ENCODE measurements around the gene HPSE. TPM values are rescaled to one million over a fixed set of nuclear protein-coding genes. Genes with fewer than 3 reads are reported as not detected.

Gene HPSE
- total RNA-seq, 1 donor: 0.36 TPM

GRCh38 chr4:83259586-83259985, 75.1 kb downstream of the HPSE start:
- Histone ChIP-seq H3K4me3 (ENCODE audit: insufficient read depth, low read length) (no peak overlapping the region), H4K20me1 (ENCODE audit: insufficient read depth, low read length) (no peaks in the 10 kb centered on the region), H3K27ac (ENCODE audit: low read depth, low read length) (no peak overlapping the region), H3K36me3 (ENCODE audit: insufficient read depth, low read length) (no peaks in the 10 kb centered on the region), H3K9me3 (ENCODE audit: low read depth, low read length) (no peaks in the 10 kb centered on the region), H3K79me2 (ENCODE audit: insufficient read depth, low read length) (no peaks in the 10 kb centered on the region), H2AFZ (ENCODE audit: low read length) (no peak overlapping the region), H3K4me1 (ENCODE audit: insufficient read depth, low read length) (peaks cover 37% of the 10 kb centered on the region), H3K27me3 (ENCODE audit: insufficient read depth, low read length) (no peaks in the 10 kb centered on the region), H3K4me2 (ENCODE audit: insufficient read depth, low read length) (peak overlapping the region; percentile 12)
- DNase-seq (ENCODE audit: insufficient read length, low spot score, missing footprints): peak; percentile 15
- TF ChIP-seq CTCF (IDR thresholded peaks at IDR 0.05; ENCODE audit: extremely low read depth, low read depth, low read length): no peak

- Histone ChIP-seq H4K20me1 (ENCODE audit: insufficient read depth, low read length) (no peaks in the 10 kb centered on the region), H3K79me2 (ENCODE audit: insufficient read depth, low read length) (no peaks in the 10 kb centered on the region), H3K4me1 (ENCODE audit: insufficient read depth, low read length) (peaks cover 37% of the 10 kb centered on the region), H3K4me2 (ENCODE audit: insufficient read depth, low read length) (no peak overlapping the region), H3K4me3 (ENCODE audit: insufficient read depth, low read length) (no peak overlapping the region), H3K36me3 (ENCODE audit: insufficient read depth, low read length) (no peaks in the 10 kb centered on the region), H3K9me3 (ENCODE audit: low read depth, low read length) (no peaks in the 10 kb centered on the region), H3K27ac (ENCODE audit: low read depth, low read length) (no peak overlapping the region), H2AFZ (ENCODE audit: low read length) (no peak overlapping the region), H3K27me3 (ENCODE audit: insufficient read depth, low read length) (no peaks in the 10 kb centered on the region)
- TF ChIP-seq CTCF (IDR thresholded peaks at IDR 0.05; ENCODE audit: extremely low read depth, low read depth, low read length): no peak
- no peak for DNase-seq (ENCODE audit: insufficient read length, low spot score, missing footprints)
These were observed 76.2 kb downstream of the HPSE start for GRCh38 chr4:83258461-83258860.

- H3K4me3 ChIP-seq (ENCODE audit: insufficient read depth, low read length): no peak overlapping the region
- no peaks in the 10 kb centered on the region for H3K27me3 ChIP-seq (ENCODE audit: insufficient read depth, low read length)
- TF ChIP-seq CTCF (IDR thresholded peaks at IDR 0.05; ENCODE audit: extremely low read depth, low read depth, low read length): no peak
- H3K9me3 ChIP-seq (ENCODE audit: low read depth, low read length): no peaks in the 10 kb centered on the region
- H3K79me2 ChIP-seq (ENCODE audit: insufficient read depth, low read length): no peaks in the 10 kb centered on the region
- no peak overlapping the region for H3K27ac ChIP-seq (ENCODE audit: low read depth, low read length)
- H2AFZ ChIP-seq (ENCODE audit: low read length): no peak overlapping the region
- peaks cover 37% of the 10 kb centered on the region for H3K4me1 ChIP-seq (ENCODE audit: insufficient read depth, low read length)
- H3K36me3 ChIP-seq (ENCODE audit: insufficient read depth, low read length): no peaks in the 10 kb centered on the region
- no peak overlapping the region for H3K4me2 ChIP-seq (ENCODE audit: insufficient read depth, low read length)
- H4K20me1 ChIP-seq (ENCODE audit: insufficient read depth, low read length): no peaks in the 10 kb centered on the region
- no peak for DNase-seq (ENCODE audit: insufficient read length, low spot score, missing footprints)
These were observed 76.8 kb downstream of the HPSE start for GRCh38 chr4:83257811-83258210.

- peaks cover 37% of the 10 kb centered on the region for H3K4me1 ChIP-seq (ENCODE audit: insufficient read depth, low read length)
- H3K4me2 ChIP-seq (ENCODE audit: insufficient read depth, low read length): no peak overlapping the region
- no peaks in the 10 kb centered on the region for H3K36me3 ChIP-seq (ENCODE audit: insufficient read depth, low read length)
- H3K27me3 ChIP-seq (ENCODE audit: insufficient read depth, low read length): no peaks in the 10 kb centered on the region
- no peaks in the 10 kb centered on the region for H3K9me3 ChIP-seq (ENCODE audit: low read depth, low read length)
- no peak for TF ChIP-seq CTCF (IDR thresholded peaks at IDR 0.05; ENCODE audit: extremely low read depth, low read depth, low read length)
- no peaks in the 10 kb centered on the region for H3K79me2 ChIP-seq (ENCODE audit: insufficient read depth, low read length)
- H4K20me1 ChIP-seq (ENCODE audit: insufficient read depth, low read length): no peaks in the 10 kb centered on the region
- no peak overlapping the region for H3K4me3 ChIP-seq (ENCODE audit: insufficient read depth, low read length)
- no peak overlapping the region for H3K27ac ChIP-seq (ENCODE audit: low read depth, low read length)
- H2AFZ ChIP-seq (ENCODE audit: low read length): no peak overlapping the region
- DNase-seq (ENCODE audit: insufficient read length, low spot score, missing footprints): peak; percentile 58
These were observed 79.1 kb downstream of the HPSE start for GRCh38 chr4:83255584-83255983.
